PC-9 (cell line): ENCODE data around the gene SYNJ2BP. TPM values are rescaled to one million over a fixed set of nuclear protein-coding genes. Genes with fewer than 3 reads are reported as not detected.
A peak's percentile ranks its signal among the peaks of the same experiment; 100 is the strongest.

Source experiments
- Bru-seq: library from RNA; stranded (reverse); fragments of 400-500 nt; gene quantifications from one replicate; lab custom pipeline; 2021; lab: Mats Ljungman, UMichigan
- BruChase-seq, 2 experiments: library from RNA; stranded (reverse); fragments of 400-500 nt; gene quantifications; one replicate each; lab custom pipeline; 2021; lab: Mats Ljungman, UMichigan
- BruUV-seq: library from RNA; stranded (reverse); fragments of 400-500 nt; replicated peaks from 2 replicates; lab custom pipeline; 2021; lab: Mats Ljungman, UMichigan
- CTCF ChIA-PET: fragments of 300-600 bp; sonication (Branson Sonifier 250); formaldehyde crosslinking; loops from one replicate; lab custom pipeline; 2022; ENCODE audit warnings: antibody characterized with exemption; lab: Charles Lee
- POLR2A ChIA-PET: fragments of 300-600 bp; sonication (Branson Sonifier 250); formaldehyde crosslinking; loops from one replicate; lab custom pipeline; 2022; ENCODE audit warnings: antibody characterized with exemption; ENCODE audit not compliant: unreplicated experiment; lab: Charles Lee
- DNase-seq, 2 experiments: peaks; one replicate each; pipeline versions ENCODE4 v3.0.0 to v3.0.0-alpha.2; 2015 to 2022; ENCODE audit warnings: mixed read lengths in 1 of 2
- H2AFZ ChIP-seq: fragments of 200-600 bp; sonication (generic); 2 replicates; pipeline ENCODE4 v1.8.1; 2017; ENCODE audit warnings: antibody characterized with exemption
- H3F3A ChIP-seq: fragments of 200-600 bp; sonication (generic); 2 replicates; pipeline ENCODE4 v1.8.1; 2017; ENCODE audit warnings: antibody characterized with exemption, mild to moderate bottlenecking, low read depth; ENCODE audit not compliant: insufficient read depth
- H3K27ac ChIP-seq: fragments of 200-600 bp; sonication (generic); 2 replicates; pipeline ENCODE4 v1.6.1; 2016; ENCODE audit warnings: mixed run types
- H3K27me3 ChIP-seq: fragments of 200-600 bp; sonication (generic); 2 replicates; pipeline ENCODE4 v1.6.1; 2016; ENCODE audit warnings: low read depth, mixed run types; ENCODE audit not compliant: insufficient read depth
- H3K36me3 ChIP-seq: fragments of 200-600 bp; sonication (generic); 2 replicates; pipeline ENCODE4 v1.6.1; 2016; ENCODE audit warnings: low read depth, mixed run types
- H3K4me1 ChIP-seq: fragments of 200-600 bp; sonication (generic); replicated peaks from 2 replicates; pipeline ENCODE4 v1.6.1; 2016; ENCODE audit warnings: mixed run types; ENCODE audit not compliant: insufficient read depth
- H3K4me2 ChIP-seq: fragments of 200-600 bp; sonication (generic); 2 replicates; pipeline ENCODE4 v1.6.1; 2017; ENCODE audit warnings: mixed run types
- H3K4me3 ChIP-seq: fragments of 200-600 bp; sonication (generic); 2 replicates; pipeline ENCODE4 v1.6.1; 2016; ENCODE audit warnings: mixed run types
- H3K79me2 ChIP-seq: fragments of 200-600 bp; sonication (generic); 2 replicates; pipeline ENCODE4 v1.6.1; 2017; ENCODE audit warnings: low read depth, mixed run types
- H3K9me2 ChIP-seq: fragments of 200-600 bp; sonication (generic); 2 replicates; pipeline ENCODE4 v1.8.1; 2017; ENCODE audit warnings: mild to moderate bottlenecking; ENCODE audit not compliant: insufficient read depth
- H3K9me3 ChIP-seq: fragments of 200-600 bp; sonication (generic); 2 replicates; pipeline ENCODE4 v1.8.1; 2016; ENCODE audit warnings: low read depth; ENCODE audit not compliant: insufficient read depth
- H4K20me1 ChIP-seq: fragments of 200-600 bp; sonication (generic); 2 replicates; pipeline ENCODE4 v1.8.1; 2017; ENCODE audit not compliant: insufficient read depth
- EZH2 ChIP-seq: fragments of 200-600 bp; sonication (generic); IDR thresholded peaks from 2 replicates; pipeline ENCODE4 v1.8.0; 2017; ENCODE audit warnings: antibody characterized with exemption, low read depth
- intact Hi-C: fragments of 100-400 bp; cut with micrococcal nuclease; formaldehyde crosslinking; loops from one replicate; pipeline ENCODE4 v1.10.0; 2022; ENCODE audit not compliant: unreplicated experiment
- long read RNA-seq: library from polyadenylated mRNA; stranded (forward); transcript quantifications from one replicate; pipeline ENCODE4 v2.0.0, GENCODE V29; 2022
- total RNA-seq: library from RNA; stranded (reverse); gene quantifications from 2 replicates; pipeline ENCODE4 v1.2.3, GENCODE V29; 2021
- TF ChIP-seq, protein P1 (sequence below): fragments of 200-600 bp; sonication (generic); conservative IDR thresholded peaks from 2 replicates; pipeline ENCODE4 v1.6.1; 2017; ENCODE audit warnings: mixed run types, antibody characterized with exemption, mild to moderate bottlenecking, moderate library complexity

SYNJ2BP gene, protein sequence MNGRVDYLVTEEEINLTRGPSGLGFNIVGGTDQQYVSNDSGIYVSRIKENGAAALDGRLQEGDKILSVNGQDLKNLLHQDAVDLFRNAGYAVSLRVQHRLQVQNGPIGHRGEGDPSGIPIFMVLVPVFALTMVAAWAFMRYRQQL
- total RNA-seq (21.2 and 30.2 TPM in 2 replicates), Bru-seq, nascent RNA (percentile 84 among the genes with signal in this experiment), BruChase-seq, experiment 1, labeled RNA remaining after a 2-hour chase (percentile 98 among the genes with signal in this experiment), BruChase-seq, experiment 2, labeled RNA remaining after a 6-hour chase (percentile 96 among the genes with signal in this experiment)
- long read RNA-seq, full-length matches to known transcripts: 11 of 24 reads
- long read RNA-seq, partial matches to known transcripts: 0 of 24 reads
- long read RNA-seq, other reads (novel, unspliced or antisense): 13 of 24 reads

- H3K27ac ChIP-seq: peak within 1 kb of the TSS; percentile 71
- H3K9me2 ChIP-seq: no peaks in the 10 kb centered on the region
- H3K9me3 ChIP-seq: no peaks in the 10 kb centered on the region
- H2AFZ ChIP-seq: peak within 1 kb of the TSS; percentile 93
- TF ChIP-seq EZH2: no peak
- TF ChIP-seq, protein P1, sequence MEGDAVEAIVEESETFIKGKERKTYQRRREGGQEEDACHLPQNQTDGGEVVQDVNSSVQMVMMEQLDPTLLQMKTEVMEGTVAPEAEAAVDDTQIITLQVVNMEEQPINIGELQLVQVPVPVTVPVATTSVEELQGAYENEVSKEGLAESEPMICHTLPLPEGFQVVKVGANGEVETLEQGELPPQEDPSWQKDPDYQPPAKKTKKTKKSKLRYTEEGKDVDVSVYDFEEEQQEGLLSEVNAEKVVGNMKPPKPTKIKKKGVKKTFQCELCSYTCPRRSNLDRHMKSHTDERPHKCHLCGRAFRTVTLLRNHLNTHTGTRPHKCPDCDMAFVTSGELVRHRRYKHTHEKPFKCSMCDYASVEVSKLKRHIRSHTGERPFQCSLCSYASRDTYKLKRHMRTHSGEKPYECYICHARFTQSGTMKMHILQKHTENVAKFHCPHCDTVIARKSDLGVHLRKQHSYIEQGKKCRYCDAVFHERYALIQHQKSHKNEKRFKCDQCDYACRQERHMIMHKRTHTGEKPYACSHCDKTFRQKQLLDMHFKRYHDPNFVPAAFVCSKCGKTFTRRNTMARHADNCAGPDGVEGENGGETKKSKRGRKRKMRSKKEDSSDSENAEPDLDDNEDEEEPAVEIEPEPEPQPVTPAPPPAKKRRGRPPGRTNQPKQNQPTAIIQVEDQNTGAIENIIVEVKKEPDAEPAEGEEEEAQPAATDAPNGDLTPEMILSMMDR: no peak
- H3K36me3 ChIP-seq: no peaks in the 10 kb centered on the region
- peak; percentile 80 to 87 for DNase-seq
- POLR2A ChIA-PET: no interaction called here
- peak within 1 kb of the TSS; percentile 77 for H3K4me3 ChIP-seq
- H3K27me3 ChIP-seq: no peaks in the 10 kb centered on the region
- intact Hi-C loops: loop anchor here (1.0 to 10.0 kb wide), 2 partner anchors 58 to 398 kb away; partner anchors contain the start of gene COX16
- peaks cover 15% of the 10 kb centered on the region for H3K4me1 ChIP-seq
- peaks cover 5% of the 10 kb centered on the region; the same call in 1 of the 2 replicates for H3F3A ChIP-seq
- BruUV-seq: no TSS peak
- H3K79me2 ChIP-seq: peaks cover 19% of the 10 kb centered on the region
- no peaks in the 10 kb centered on the region for H4K20me1 ChIP-seq
- peak within 1 kb of the TSS; percentile 96 for H3K4me2 ChIP-seq
- CTCF ChIA-PET: no interaction called here
These were observed at the start of gene SYNJ2BP for GRCh38 chr14:70416725-70417349. Gene SYNJ2BP (minus strand): TSS chr14:70417090. CDS start chr14:70416963, 127 bp downstream.

GRCh38 chr14:70454731-70455130 is 37.8 kb upstream of the SYNJ2BP start:
- CTCF ChIA-PET: no interaction called here
- Histone ChIP-seq H3K27ac (no peak overlapping the region), H3K9me3 (no peaks in the 10 kb centered on the region), H3K9me2 (no peaks in the 10 kb centered on the region), H3K4me3 (no peak overlapping the region), H2AFZ (no peak overlapping the region), H3F3A (no peaks in the 10 kb centered on the region), H4K20me1 (no peaks in the 10 kb centered on the region), H3K4me1 (no peaks in the 10 kb centered on the region), H3K27me3 (no peaks in the 10 kb centered on the region), H3K79me2 (no peaks in the 10 kb centered on the region), H3K36me3 (no peaks in the 10 kb centered on the region), H3K4me2 (no peak overlapping the region)
- POLR2A ChIA-PET: no interaction called here
- intact Hi-C loops: no loop called here
- no TSS peak for BruUV-seq
- no peak for TF ChIP-seq EZH2
- TF ChIP-seq, protein P1: no peak
- DNase-seq: no peak

GRCh38 chr14:70451874-70452273 is 35.0 kb upstream of the SYNJ2BP start, which contains the start of gene ADAM21:
Gene ADAM21 (plus strand): TSS chr14:70452174. CDS start chr14:70457500, 5,326 bp downstream.
- ChIA-PET POLR2A (no interaction called here), CTCF (no interaction called here)
- Histone ChIP-seq H3K27ac (no peak within 1 kb of the TSS), H3K9me3 (no peaks in the 10 kb centered on the region), H3K4me2 (no peak within 1 kb of the TSS), H3K9me2 (no peaks in the 10 kb centered on the region), H4K20me1 (no peaks in the 10 kb centered on the region), H3K79me2 (no peaks in the 10 kb centered on the region), H3K4me3 (no peak within 1 kb of the TSS), H3F3A (no peaks in the 10 kb centered on the region), H3K36me3 (no peaks in the 10 kb centered on the region), H3K27me3 (no peaks in the 10 kb centered on the region), H3K4me1 (no peaks in the 10 kb centered on the region), H2AFZ (no peak within 1 kb of the TSS)
- intact Hi-C loops: no loop called here
- DNase-seq: no peak
- TF ChIP-seq, protein P1: no peak
- TF ChIP-seq EZH2: no peak
- BruUV-seq: no TSS peak
